ENCODE measurements around the gene SNRPN.
"Not testable (repeated sequence)": the region's sequence is repeated elsewhere in the genome, so short reads cannot be mapped to it uniquely, and the experiment has no call there.

Gene SNRPN

DNA sequence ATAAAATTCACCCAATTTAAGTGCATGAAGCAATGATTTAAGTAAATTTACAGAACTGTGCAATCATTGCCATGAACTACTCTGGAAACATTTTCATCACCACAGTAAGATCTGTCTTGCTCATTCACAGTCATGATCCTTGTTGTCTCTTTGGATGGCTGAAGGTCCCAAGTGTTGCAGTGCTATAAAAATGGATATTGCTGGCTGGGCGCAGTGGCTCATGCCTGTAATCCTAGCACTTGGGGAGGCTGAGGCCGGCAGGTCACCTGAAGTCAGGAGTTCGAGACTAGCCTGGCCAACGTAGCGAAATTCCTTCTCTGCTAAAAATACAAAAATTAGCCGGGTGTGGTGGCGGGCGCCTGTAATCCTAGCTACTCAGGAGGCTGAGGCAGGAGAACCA lies 17.0 kb downstream of the SNRPN start:
- no peak for DNase-seq

DNA sequence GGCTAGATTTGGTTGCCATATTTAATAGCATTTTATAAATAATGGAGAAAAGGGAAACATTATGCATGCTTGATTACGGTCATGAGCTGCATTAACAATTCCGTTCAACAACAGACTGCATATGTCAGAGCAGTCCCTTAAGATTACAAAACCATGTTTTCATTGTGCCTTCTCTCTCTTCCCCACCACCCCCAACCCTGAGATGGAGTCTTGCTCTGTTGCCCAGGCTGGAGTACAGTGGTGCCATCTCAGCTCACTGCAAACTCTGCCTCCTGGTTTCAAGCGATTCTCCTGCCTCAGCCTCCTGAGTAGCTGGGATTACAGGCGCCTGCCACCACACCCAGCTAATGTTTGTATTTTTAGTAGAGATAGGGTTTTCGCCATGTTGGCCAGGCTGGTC lies 17.9 kb downstream of the SNRPN start:
- DNase-seq, result not testable (repeated sequence)

DNA sequence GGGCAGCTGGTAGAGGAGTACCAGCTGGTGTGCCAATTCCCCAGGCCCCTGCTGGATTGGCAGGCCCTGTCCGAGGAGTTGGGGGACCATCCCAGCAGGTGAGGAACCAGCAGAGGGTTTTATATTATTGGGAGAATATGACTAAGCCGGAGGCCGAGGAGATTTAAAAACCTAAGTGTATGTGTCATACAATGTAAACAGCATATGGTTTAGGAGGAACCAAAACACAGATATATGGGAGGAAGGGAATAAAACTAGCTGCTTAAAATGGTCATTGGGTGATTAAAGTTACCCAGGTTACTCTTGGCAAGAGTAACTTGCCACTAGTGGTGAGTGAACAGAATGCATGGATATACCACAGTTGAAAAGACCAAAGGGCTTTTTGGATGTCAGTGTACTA lies 22.1 kb downstream of the SNRPN start:
- DNase-seq, result peak; percentile 3

DNA sequence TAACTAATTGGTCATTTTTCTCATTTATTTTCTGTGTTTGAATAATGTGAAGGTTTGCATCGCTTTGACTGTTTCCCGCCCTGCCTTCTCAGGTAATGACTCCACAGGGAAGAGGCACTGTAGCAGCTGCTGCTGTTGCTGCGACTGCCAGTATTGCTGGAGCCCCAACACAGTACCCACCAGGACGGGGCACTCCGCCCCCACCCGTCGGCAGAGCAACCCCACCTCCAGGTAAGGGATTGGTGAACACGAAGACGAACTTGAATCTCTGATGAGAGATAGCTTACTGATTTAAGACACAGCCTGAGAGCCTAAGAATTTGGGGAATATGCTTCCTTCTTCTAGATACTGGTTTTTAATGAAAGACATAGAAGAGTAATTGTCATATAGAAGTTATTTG lies 22.9 kb downstream of the SNRPN start:
- no peak for DNase-seq

DNA sequence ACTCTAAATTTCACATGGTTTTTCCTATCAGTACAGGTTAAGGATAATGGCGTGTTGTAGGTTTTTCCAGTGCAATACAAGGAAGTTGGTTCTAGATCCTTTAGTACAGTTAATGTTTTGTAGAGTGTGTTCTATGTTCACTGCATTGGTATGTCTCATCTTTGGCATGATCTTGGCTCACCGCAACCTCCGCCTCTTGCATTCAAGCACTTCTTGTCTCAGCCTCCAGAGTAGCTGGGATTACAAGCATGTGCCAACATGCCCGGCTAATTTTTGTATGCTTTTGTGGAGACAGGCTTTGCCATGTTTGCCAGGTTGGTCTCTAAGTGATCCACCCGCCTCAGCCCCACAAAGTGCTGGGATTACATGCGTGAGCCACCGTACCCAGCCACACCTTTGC lies 30.4 kb downstream of the SNRPN start:
- no peak for DNase-seq

DNA sequence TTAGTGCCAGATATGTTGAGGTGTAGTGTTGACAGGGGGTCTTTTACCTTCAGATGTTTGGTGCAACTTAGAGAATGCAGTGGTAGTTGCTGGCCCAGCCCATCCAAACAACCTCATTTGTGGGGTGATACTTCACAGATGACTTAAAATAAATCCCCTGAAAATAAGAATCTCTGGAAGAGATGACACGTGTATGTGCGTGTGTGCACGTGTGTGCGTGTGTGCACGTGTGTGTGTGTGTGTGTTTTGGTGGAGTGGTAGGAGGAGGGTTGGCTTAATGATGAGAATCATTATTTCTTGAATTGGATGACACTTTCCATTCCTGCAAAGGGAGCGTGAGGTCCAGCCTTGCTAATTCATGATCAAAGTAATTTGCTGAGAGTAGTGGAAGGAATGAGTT lies 31.9 kb downstream of the SNRPN start:
- no peak for DNase-seq

DNA sequence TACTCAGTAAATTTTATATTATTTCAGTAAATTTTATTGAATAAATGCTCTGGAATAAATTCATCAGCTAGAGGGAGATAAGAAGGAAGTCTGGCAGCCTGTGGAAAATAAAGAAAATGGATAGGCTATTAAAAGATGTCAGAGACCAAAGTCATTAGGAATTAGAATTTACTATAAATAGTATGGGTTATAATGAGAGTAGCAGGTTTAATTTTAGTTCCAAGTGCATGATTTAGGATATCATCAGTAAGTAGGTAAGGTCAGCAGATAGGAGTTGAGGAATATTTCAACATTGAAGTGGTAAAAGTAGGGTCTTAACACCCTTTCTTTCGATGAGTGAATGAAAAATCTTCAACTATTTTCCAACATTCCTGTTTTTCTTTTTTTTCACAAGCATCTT lies 64.6 kb downstream of the SNRPN start:
- DNase-seq, result no peak

DNA sequence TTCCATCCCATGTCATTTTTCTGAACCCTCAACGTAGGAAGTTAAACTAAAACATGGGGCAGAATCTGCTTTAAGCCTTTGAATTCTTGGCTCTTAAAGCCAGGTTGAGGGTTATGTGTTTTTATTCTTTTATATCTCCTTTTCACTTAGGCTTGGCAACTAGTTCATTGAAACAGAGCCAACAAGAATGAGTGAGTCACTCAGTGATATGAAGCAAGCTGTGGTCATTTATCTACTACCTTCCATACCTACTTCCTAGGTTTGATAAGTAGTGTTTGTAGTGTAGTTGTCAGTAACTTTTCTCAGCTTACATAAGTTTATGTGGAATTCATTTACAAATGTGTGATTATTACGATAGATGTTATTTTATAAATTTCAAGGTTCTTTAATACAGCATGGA lies 67.4 kb downstream of the SNRPN start:
- DNase-seq, result no peak
